OCI-LY3 (cell line): ENCODE data around the gene CHAC1.

Source experiments
- CTCF ChIP-seq: fragments of 200-600, 300-600 bp; sonication (generic); IDR thresholded peaks from 2 replicates; pipeline ENCODE4 v1.5.1; 2014; ENCODE audit warnings: antibody characterized with exemption, low read length, low read depth
- EZH2phosphoT487 ChIP-seq: fragments of 200-600 bp; shearing (Covaris generic); IDR thresholded peaks from 2 replicates; pipeline ENCODE4 v1.6.1; 2018; ENCODE audit warnings: antibody characterized with exemption, mixed run types, low read depth

GRCh38 chr15:40956541-40956982 lies 3.3 kb downstream of the CHAC1 start:
- TF ChIP-seq CTCF (no peak), EZH2phosphoT487 (no peak)
